HepG2 (cell line): Measurements from ENCODE around the gene PRKRIP1. TPM values are rescaled to one million over a fixed set of nuclear protein-coding genes. Genes with fewer than 3 reads are reported as not detected.

Experiments used
- ATAC-seq: fragments of 200-7000 bp; cut with Tn5 transposase; 3 replicates; pipeline ENCODE4 v1.9.1; 2020; ENCODE audit warnings: mild to moderate bottlenecking, moderate library complexity
- BruUV-seq: library from RNA; stranded (reverse); fragments of 400-500 nt; replicated peaks from 2 replicates; lab custom pipeline; 2021; lab: Mats Ljungman, UMichigan
- CTCF ChIA-PET: fragments of 300-600 bp; formaldehyde crosslinking; extraction: SDS; loops from one replicate; lab custom pipeline; 2021; ENCODE audit warnings: low total read pairs, inconsistent platforms, low intra/inter-chr PET ratio; lab: Yijun Ruan, JAX
- POLR2A ChIA-PET: fragments of 350-600 bp; sonication (Branson Sonifier 250); formaldehyde crosslinking; loops from one replicate; lab custom pipeline; 2020; ENCODE audit warnings: antibody characterized with exemption, inconsistent platforms; lab: Yijun Ruan, JAX
- DNase-seq: peaks from one replicate; pipeline ENCODE4 v3.0.0-alpha.2; 2015; ENCODE audit warnings: low spot score
- FAIRE-seq: peaks from 3 replicates; lab custom pipeline; 2011; peaks lifted over from hg19 to GRCh38; lab: Jason Lieb, UNC
- H2AFZ ChIP-seq: one replicate; pipeline ENCODE4 v1.6.1; 2011; ENCODE audit warnings: low read length, inconsistent platforms
- H3K27ac ChIP-seq: fragments of 300-600 bp; 3 replicates; pipeline ENCODE4 v1.8.0; 2011; ENCODE audit warnings: mixed run types, mild to moderate bottlenecking, mixed read lengths, low read length, inconsistent platforms; ENCODE audit not compliant: insufficient read depth; ENCODE audit errors: extremely low read length
- H3K27me3 ChIP-seq, 2 experiments: fragments of 200-600 bp in 1 of 2; 2 replicates in 1 of 2; 3 replicates in 1 of 2; pipeline versions ENCODE4 v1.6.0 to v1.8.0; 2011; ENCODE audit warnings: low read length in 2 of 2, mild to moderate bottlenecking in 2 of 2, moderate library complexity in 2 of 2, inconsistent platforms in 1 of 2; ENCODE audit not compliant: insufficient read depth in 2 of 2, control insufficient read depth in 1 of 2
- H3K36me3 ChIP-seq, 2 experiments: fragments of 200-600 bp in 1 of 2; replicated peaks in 1 of 2; 2 replicates in 1 of 2; 3 replicates in 1 of 2; pipeline versions ENCODE4 v1.5.1 to v1.8.0; 2011; ENCODE audit warnings: low read length in 2 of 2, inconsistent platforms in 1 of 2; ENCODE audit not compliant: insufficient read depth in 2 of 2, control insufficient read depth in 1 of 2
- H3K4me1 ChIP-seq: 2 replicates; pipeline ENCODE4 v1.5.1; 2012; ENCODE audit warnings: low read length, inconsistent platforms; ENCODE audit not compliant: insufficient read depth
- H3K4me2 ChIP-seq: 2 replicates; pipeline ENCODE4 v1.6.0; 2011; ENCODE audit warnings: low read depth, low read length, inconsistent platforms
- H3K4me3 ChIP-seq, 3 experiments: fragments of 200-600 bp in 1 of 3; sonication (generic), shearing (Covaris generic) in 1 of 3; replicated peaks in 1 of 3; 2 replicates each; pipeline ENCODE4 v1.5.1; 2011 to 2016; ENCODE audit warnings: low read length in 3 of 3, inconsistent platforms in 2 of 3, low read depth in 2 of 3, mild to moderate bottlenecking in 2 of 3, control low read depth in 1 of 3, mixed read lengths in 1 of 3; ENCODE audit not compliant: insufficient read depth in 1 of 3
- H3K79me2 ChIP-seq: one replicate; pipeline ENCODE4 v1.6.1; 2011; ENCODE audit warnings: low read length, inconsistent platforms; ENCODE audit not compliant: insufficient read depth
- H3K9ac ChIP-seq: 2 replicates; pipeline ENCODE4 v1.6.0; 2011; ENCODE audit warnings: mild to moderate bottlenecking, low read depth, low read length, inconsistent platforms; ENCODE audit not compliant: insufficient read depth
- H3K9me3 ChIP-seq: 2 replicates; pipeline ENCODE4 v1.5.1; 2012; ENCODE audit warnings: mild to moderate bottlenecking, low read length
- H4K20me1 ChIP-seq: 2 replicates; pipeline ENCODE4 v1.6.0; 2011; ENCODE audit warnings: inconsistent platforms, mild to moderate bottlenecking, low read length, moderate library complexity; ENCODE audit not compliant: insufficient read depth
- ARID3A ChIP-seq: IDR thresholded peaks from 2 replicates; pipeline ENCODE4 v1.6.1; 2012; ENCODE audit warnings: low read depth, low read length, improper control_type of control experiment
- CREM ChIP-seq, 2 experiments: sonication (generic) in 1 of 2; formaldehyde crosslinking in 1 of 2; IDR thresholded peaks; 2 replicates each; pipeline versions ENCODE4 v1.4.0 to v1.6.1; 2016 to 2020; ENCODE audit warnings: antibody characterized with exemption in 1 of 2, mild to moderate bottlenecking in 1 of 2, missing genetic modification reagents in 1 of 2
- ETV5 ChIP-seq: IDR thresholded peaks from 2 replicates; pipeline ENCODE4 v1.6.1; 2018; ENCODE audit warnings: missing biosample characterization, missing genetic modification reagents, inconsistent platforms, borderline replicate concordance
- HES4 ChIP-seq: sonication (generic); formaldehyde crosslinking; IDR thresholded peaks from 2 replicates; pipeline ENCODE4 v1.9.0; 2021; ENCODE audit warnings: mild to moderate bottlenecking, missing genetic modification reagents, borderline replicate concordance
- HMG20B ChIP-seq: conservative IDR thresholded peaks from 2 replicates; pipeline ENCODE4 v1.6.1; 2016; ENCODE audit warnings: missing genetic modification reagents, missing compliant biosample characterization
- HNRNPH1 ChIP-seq: fragments of 200-400 bp; formaldehyde crosslinking; optimal IDR thresholded peaks from 2 replicates; pipeline ENCODE3; 2017; ENCODE audit warnings: mild to moderate bottlenecking, low read depth, low read length
- JUN ChIP-seq: sonication (generic); formaldehyde crosslinking; IDR thresholded peaks from 2 replicates; pipeline ENCODE4 v1.4.0; 2020; ENCODE audit warnings: mild to moderate bottlenecking, missing genetic modification reagents
- KDM5B ChIP-seq: sonication (generic); formaldehyde crosslinking; IDR thresholded peaks from 2 replicates; pipeline ENCODE4 v1.4.0; 2020; ENCODE audit warnings: missing genetic modification reagents, mild to moderate bottlenecking, borderline replicate concordance
- LBX2 ChIP-seq: sonication (generic); formaldehyde crosslinking; IDR thresholded peaks from 2 replicates; pipeline ENCODE4 v1.5.0; 2020; ENCODE audit warnings: missing genetic modification reagents, mild to moderate bottlenecking, borderline replicate concordance
- PHB2 ChIP-seq: fragments of 450-650 bp; IDR thresholded peaks from 2 replicates; pipeline ENCODE4 v1.6.1; 2018; ENCODE audit not compliant: partially characterized antibody
- SIX4 ChIP-seq: sonication (generic); formaldehyde crosslinking; IDR thresholded peaks from 2 replicates; pipeline ENCODE4 v1.4.0; 2020; ENCODE audit warnings: missing genetic modification reagents
- SMARCE1 ChIP-seq: fragments of 450-650 bp; IDR thresholded peaks from 2 replicates; pipeline ENCODE4 v1.6.1; 2017; ENCODE audit warnings: borderline replicate concordance
- TBL1XR1 ChIP-seq: fragments of 150-350 bp; IDR thresholded peaks from 2 replicates; pipeline ENCODE4 v1.6.1; 2014; ENCODE audit warnings: borderline replicate concordance, low read length; ENCODE audit not compliant: partially characterized antibody
- ZC3H4 ChIP-seq: sonication (generic); formaldehyde crosslinking; IDR thresholded peaks from 2 replicates; pipeline ENCODE4 v1.4.0; 2020; ENCODE audit warnings: missing genetic modification reagents, borderline replicate concordance
- ZNF407 ChIP-seq: sonication (generic); formaldehyde crosslinking; IDR thresholded peaks from one replicate; pipeline ENCODE4 v1.5.1; 2020; ENCODE audit warnings: mild to moderate bottlenecking, missing genetic modification reagents; ENCODE audit errors: not compliant biosample characterization
- ZNF766 ChIP-seq: sonication (generic); formaldehyde crosslinking; IDR thresholded peaks from 2 replicates; pipeline ENCODE4 v1.5.0; 2020; ENCODE audit warnings: missing genetic modification reagents, borderline replicate concordance
- WGBS: methylation state at CpG from one replicate; pipeline ENCODE4 v1.1.6; 2017; ENCODE audit warnings: low lambda C conversion rate; 5-methylcytosine and 5-hydroxymethylcytosine counted together
- in situ Hi-C: cut with HindIII; loops from 2 replicates; pipeline ENCODE4 v1.10.0; 2017; ENCODE audit warnings: low pct_unique_long_range_greater_than_20kb; ENCODE audit not compliant: extremely low pct_ligation_motif_present
- intact Hi-C: fragments of 100-400 bp; cut with micrococcal nuclease; formaldehyde crosslinking; loops from one replicate; pipeline ENCODE4 v1.10.0; 2022; ENCODE audit not compliant: unreplicated experiment
- polyA plus RNA-seq, 8 experiments: library from polyadenylated mRNA; depleted of rRNA in 3 of 8; stranded (reverse) in 7 of 8; unstranded in 1 of 8; fragments of >200 nt; fragmentation: Illumina TruSeq in 4 of 8; extraction: Trizol in 4 of 8; gene quantifications; 2 replicates each; pipeline versions ENCODE4 v1.2.1 to v1.2.3, GENCODE V29; 2011 to 2016; ENCODE audit warnings: low read depth in 4 of 8, missing spikeins in 1 of 8, mixed read lengths in 1 of 8; ENCODE audit not compliant: insufficient read depth in 1 of 8
- total RNA-seq, 5 experiments: library from RNA; depleted of rRNA; stranded (reverse); fragments of >200 nt; fragmentation: Illumina TruSeq; extraction: Trizol; gene quantifications; 2 replicates each; pipeline ENCODE4 v1.2.3, GENCODE V29; 2016; ENCODE audit warnings: low read depth in 1 of 5

PRKRIP1 gene
- total and polyA plus RNA-seq, 2 of the 13 experiments (the other 11 are each of a cell fraction or from before 2014, with no cell fraction given): 13.2 to 16.8 TPM

- H3K4me3 ChIP-seq: no peak overlapping the region
- H2AFZ ChIP-seq: no peak overlapping the region
- H4K20me1 ChIP-seq: peaks cover 10% of the 10 kb centered on the region; the same call in 1 of the 2 replicates
- ATAC-seq (no peak), DNase-seq (no peak), FAIRE-seq (no peak)
- no peaks in the 10 kb centered on the region for H3K4me1 ChIP-seq
- BruUV-seq: no TSS peak
- H3K36me3 ChIP-seq: peaks cover 19 to 75% of the 10 kb centered on the region in 2 experiments
- ChIA-PET CTCF (no interaction called here), POLR2A (no interaction called here)
- in situ Hi-C loops (no loop called here), intact Hi-C loops (no loop called here)
- H3K79me2 ChIP-seq: no peaks in the 10 kb centered on the region
- WGBS: 96% methylated on average over 4 of the region's 5 CpGs
- H3K9me3 ChIP-seq: no peaks in the 10 kb centered on the region
- no peak overlapping the region for H3K9ac ChIP-seq
- H3K27me3 ChIP-seq: no peaks in the 10 kb centered on the region
- no peak overlapping the region for H3K4me2 ChIP-seq
- H3K27ac ChIP-seq: no peak overlapping the region
- TF ChIP-seq ZC3H4: no peak
- TF ChIP-seq ZNF766 (CRISPR knock-in tag): no peak
- TF ChIP-seq ZNF407 (CRISPR knock-in tag): no peak
- TF ChIP-seq SMARCE1: no peak
- TF ChIP-seq CREM (IDR thresholded peaks at IDR 0.05): no peak
- no peak for TF ChIP-seq CREM (CRISPR knock-in tag; IDR thresholded peaks at IDR 0.05)
- TF ChIP-seq JUN: no peak
- TF ChIP-seq TBL1XR1: no peak
- no peak for TF ChIP-seq HES4 (CRISPR knock-in tag)
- no peak for TF ChIP-seq HMG20B (CRISPR knock-in tag)
- no peak for TF ChIP-seq KDM5B (CRISPR knock-in tag)
- TF ChIP-seq PHB2: no peak
- TF ChIP-seq HNRNPH1: no peak
- no peak for TF ChIP-seq ARID3A
- TF ChIP-seq ETV5 (CRISPR knock-in tag): no peak
- no peak for TF ChIP-seq SIX4 (CRISPR knock-in tag)
- TF ChIP-seq LBX2: no peak
These were observed 16.9 kb downstream of the PRKRIP1 start for GRCh38 chr7:102413091-102413490.
